ENCODE measurements around the gene AK1. TPM values are rescaled to one million over a fixed set of nuclear protein-coding genes. Genes with fewer than 3 reads are reported as not detected.

The AK1 gene
- total and polyA plus RNA-seq, 2 of the 13 experiments (the other 11 are each of a cell fraction or from before 2014, with no cell fraction given), result 19.1 to 32.8 TPM

DNA sequence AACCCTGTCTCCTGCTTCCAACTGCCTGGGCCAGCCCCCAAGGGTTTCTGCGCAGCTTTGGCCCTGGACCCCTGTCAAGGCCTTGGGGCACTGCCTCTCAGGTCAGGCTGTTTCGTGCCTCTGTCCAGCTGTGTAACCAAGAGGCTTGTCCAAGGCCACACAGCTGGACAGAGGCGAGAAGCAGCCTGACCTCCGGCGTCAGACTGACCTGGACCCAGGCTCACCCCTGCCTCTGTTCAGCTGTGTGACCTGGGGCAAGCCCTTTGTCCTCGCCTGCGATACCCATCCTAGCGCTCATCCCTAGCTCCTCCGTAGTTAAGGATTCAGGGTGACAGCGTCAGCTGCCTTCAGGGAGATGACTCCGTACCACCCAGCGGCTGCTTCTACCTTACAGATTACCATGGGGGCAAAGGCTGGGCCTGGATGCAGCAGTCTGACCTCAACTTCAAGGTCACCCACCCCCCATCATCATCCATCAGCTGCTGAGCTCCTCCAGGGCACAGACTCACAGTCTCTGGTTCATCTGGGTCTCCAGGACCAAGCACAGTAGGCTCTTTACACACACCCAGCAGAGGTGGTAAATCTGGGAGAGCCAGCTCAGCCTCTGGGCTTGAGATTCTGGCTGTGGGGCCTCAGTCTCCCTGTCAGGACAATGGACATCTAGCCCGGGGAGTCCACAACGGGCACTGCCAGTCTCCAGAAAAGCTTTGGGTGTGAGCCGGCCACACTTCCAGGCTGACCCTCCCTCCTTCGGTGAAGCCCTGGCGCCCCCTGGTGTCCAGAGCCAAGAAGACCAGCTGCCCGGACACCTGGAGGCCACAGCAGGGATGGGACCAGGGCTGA is 7.9 kb downstream of the AK1 start (continued):
- TF ChIP-seq, protein P1, sequence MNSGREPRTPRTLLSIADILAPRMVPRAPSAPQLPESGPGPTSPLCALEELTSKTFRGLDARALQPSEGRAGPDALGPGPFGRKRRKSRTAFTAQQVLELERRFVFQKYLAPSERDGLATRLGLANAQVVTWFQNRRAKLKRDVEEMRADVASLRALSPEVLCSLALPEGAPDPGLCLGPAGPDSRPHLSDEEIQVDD (CRISPR knock-in tag; IDR thresholded peaks at IDR 0.05; ENCODE audit: borderline replicate concordance), result no peak
- TF ChIP-seq ZNF589 (CRISPR knock-in tag; conservative IDR thresholded peaks at IDR 0.05) (no peak), IKZF1 (IDR thresholded peaks at IDR 0.05) (no peak), POLR2G (IDR thresholded peaks at IDR 0.05; ENCODE audit: low read depth, low read length) (no peak), ZZZ3 (CRISPR knock-in tag; IDR thresholded peaks at IDR 0.05; ENCODE audit: borderline replicate concordance) (no peak), TMF1 (CRISPR knock-in tag; IDR thresholded peaks at IDR 0.05; ENCODE audit: low read depth) (no peak)
- TF ChIP-seq, protein P2, sequence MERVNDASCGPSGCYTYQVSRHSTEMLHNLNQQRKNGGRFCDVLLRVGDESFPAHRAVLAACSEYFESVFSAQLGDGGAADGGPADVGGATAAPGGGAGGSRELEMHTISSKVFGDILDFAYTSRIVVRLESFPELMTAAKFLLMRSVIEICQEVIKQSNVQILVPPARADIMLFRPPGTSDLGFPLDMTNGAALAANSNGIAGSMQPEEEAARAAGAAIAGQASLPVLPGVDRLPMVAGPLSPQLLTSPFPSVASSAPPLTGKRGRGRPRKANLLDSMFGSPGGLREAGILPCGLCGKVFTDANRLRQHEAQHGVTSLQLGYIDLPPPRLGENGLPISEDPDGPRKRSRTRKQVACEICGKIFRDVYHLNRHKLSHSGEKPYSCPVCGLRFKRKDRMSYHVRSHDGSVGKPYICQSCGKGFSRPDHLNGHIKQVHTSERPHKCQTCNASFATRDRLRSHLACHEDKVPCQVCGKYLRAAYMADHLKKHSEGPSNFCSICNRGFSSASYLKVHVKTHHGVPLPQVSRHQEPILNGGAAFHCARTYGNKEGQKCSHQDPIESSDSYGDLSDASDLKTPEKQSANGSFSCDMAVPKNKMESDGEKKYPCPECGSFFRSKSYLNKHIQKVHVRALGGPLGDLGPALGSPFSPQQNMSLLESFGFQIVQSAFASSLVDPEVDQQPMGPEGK (CRISPR knock-in tag; IDR thresholded peaks at IDR 0.05), result 0 out of 2 replicates have a peak, but pooled peaks have one; percentile 30
- TF ChIP-seq, protein P3, sequence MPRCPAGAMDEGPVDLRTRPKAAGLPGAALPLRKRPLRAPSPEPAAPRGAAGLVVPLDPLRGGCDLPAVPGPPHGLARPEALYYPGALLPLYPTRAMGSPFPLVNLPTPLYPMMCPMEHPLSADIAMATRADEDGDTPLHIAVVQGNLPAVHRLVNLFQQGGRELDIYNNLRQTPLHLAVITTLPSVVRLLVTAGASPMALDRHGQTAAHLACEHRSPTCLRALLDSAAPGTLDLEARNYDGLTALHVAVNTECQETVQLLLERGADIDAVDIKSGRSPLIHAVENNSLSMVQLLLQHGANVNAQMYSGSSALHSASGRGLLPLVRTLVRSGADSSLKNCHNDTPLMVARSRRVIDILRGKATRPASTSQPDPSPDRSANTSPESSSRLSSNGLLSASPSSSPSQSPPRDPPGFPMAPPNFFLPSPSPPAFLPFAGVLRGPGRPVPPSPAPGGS (CRISPR knock-in tag; IDR thresholded peaks at IDR 0.05), result no peak
- TF ChIP-seq, protein P4, sequence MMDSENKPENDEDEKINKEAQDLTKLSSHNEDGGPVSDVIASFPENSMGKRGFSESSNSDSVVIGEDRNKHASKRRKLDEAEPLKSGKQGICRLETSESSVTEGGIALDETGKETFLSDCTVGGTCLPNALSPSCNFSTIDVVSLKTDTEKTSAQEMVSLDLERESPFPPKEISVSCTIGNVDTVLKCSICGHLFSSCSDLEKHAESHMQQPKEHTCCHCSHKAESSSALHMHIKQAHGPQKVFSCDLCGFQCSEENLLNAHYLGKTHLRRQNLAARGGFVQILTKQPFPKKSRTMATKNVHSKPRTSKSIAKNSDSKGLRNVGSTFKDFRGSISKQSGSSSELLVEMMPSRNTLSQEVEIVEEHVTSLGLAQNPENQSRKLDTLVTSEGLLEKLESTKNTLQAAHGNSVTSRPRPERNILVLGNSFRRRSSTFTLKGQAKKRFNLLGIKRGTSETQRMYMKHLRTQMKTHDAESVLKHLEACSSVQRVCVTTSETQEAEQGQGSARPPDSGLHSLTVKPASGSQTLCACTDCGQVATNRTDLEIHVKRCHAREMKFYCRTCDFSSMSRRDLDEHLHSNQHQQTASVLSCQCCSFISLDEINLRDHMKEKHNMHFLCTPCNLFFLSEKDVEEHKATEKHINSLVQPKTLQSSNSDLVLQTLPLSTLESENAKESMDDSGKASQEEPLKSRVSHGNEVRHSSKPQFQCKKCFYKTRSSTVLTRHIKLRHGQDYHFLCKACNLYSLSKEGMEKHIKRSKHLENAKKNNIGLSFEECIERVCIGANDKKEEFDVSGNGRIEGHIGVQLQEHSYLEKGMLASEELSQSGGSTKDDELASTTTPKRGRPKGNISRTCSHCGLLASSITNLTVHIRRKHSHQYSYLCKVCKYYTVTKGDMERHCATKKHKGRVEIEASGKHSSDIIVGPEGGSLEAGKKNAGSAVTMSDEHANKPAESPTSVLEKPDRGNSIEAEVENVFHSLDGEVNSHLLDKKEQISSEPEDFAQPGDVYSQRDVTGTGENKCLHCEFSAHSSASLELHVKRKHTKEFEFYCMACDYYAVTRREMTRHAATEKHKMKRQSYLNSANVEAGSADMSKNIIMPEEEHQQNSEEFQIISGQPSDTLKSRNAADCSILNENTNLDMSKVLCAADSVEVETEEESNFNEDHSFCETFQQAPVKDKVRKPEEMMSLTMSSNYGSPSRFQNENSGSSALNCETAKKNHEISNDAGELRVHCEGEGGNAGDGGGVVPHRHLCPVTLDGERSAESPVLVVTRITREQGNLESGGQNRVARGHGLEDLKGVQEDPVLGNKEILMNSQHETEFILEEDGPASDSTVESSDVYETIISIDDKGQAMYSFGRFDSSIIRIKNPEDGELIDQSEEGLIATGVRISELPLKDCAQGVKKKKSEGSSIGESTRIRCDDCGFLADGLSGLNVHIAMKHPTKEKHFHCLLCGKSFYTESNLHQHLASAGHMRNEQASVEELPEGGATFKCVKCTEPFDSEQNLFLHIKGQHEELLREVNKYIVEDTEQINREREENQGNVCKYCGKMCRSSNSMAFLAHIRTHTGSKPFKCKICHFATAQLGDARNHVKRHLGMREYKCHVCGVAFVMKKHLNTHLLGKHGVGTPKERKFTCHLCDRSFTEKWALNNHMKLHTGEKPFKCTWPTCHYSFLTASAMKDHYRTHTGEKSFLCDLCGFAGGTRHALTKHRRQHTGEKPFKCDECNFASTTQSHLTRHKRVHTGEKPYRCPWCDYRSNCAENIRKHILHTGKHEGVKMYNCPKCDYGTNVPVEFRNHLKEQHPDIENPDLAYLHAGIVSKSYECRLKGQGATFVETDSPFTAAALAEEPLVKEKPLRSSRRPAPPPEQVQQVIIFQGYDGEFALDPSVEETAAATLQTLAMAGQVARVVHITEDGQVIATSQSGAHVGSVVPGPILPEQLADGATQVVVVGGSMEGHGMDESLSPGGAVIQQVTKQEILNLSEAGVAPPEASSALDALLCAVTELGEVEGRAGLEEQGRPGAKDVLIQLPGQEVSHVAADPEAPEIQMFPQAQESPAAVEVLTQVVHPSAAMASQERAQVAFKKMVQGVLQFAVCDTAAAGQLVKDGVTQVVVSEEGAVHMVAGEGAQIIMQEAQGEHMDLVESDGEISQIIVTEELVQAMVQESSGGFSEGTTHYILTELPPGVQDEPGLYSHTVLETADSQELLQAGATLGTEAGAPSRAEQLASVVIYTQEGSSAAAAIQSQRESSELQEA (CRISPR knock-in tag; IDR thresholded peaks at IDR 0.05; ENCODE audit: not compliant biosample characterization), result peak; percentile 39
- TF ChIP-seq, protein P5, sequence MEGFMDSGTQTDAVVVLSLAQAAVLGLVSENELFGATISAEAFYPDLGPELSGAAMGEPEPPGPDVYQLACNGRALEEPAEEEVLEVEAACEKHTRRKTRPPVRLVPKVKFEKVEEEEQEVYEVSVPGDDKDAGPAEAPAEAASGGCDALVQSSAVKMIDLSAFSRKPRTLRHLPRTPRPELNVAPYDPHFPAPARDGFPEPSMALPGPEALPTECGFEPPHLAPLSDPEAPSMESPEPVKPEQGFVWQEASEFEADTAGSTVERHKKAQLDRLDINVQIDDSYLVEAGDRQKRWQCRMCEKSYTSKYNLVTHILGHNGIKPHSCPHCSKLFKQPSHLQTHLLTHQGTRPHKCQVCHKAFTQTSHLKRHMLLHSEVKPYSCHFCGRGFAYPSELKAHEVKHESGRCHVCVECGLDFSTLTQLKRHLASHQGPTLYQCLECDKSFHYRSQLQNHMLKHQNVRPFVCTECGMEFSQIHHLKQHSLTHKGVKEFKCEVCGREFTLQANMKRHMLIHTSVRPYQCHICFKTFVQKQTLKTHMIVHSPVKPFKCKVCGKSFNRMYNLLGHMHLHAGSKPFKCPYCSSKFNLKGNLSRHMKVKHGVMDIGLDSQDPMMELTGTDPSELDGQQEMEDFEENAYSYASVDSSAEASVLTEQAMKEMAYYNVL (CRISPR knock-in tag; IDR thresholded peaks at IDR 0.05; ENCODE audit: borderline replicate concordance), result no peak
- TF ChIP-seq, protein P6, sequence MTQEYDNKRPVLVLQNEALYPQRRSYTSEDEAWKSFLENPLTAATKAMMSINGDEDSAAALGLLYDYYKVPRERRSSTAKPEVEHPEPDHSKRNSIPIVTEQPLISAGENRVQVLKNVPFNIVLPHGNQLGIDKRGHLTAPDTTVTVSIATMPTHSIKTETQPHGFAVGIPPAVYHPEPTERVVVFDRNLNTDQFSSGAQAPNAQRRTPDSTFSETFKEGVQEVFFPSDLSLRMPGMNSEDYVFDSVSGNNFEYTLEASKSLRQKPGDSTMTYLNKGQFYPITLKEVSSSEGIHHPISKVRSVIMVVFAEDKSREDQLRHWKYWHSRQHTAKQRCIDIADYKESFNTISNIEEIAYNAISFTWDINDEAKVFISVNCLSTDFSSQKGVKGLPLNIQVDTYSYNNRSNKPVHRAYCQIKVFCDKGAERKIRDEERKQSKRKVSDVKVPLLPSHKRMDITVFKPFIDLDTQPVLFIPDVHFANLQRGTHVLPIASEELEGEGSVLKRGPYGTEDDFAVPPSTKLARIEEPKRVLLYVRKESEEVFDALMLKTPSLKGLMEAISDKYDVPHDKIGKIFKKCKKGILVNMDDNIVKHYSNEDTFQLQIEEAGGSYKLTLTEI (CRISPR knock-in tag; conservative IDR thresholded peaks at IDR 0.05), result no peak

Data from HepG2 (cell line).